Heart left ventricle (tissue), 13 donors: ENCODE data around the gene CELF4.

Experiments used
- CTCF ChIP-seq, 12 donors: fragments of 200-600 bp; sonication (generic) in 4 of 12; IDR thresholded peaks; one replicate each; pipeline versions ENCODE4 v1.5.0 to v1.8.0; 2018 to 2022; ENCODE audit warnings: antibody characterized with exemption in 12 of 12, mild to moderate bottlenecking in 5 of 12
- POLR2A ChIP-seq, 2 donors: fragments of 450-650 bp; IDR thresholded peaks; one replicate each; pipeline ENCODE4 v1.6.1; 2017; ENCODE audit warnings: antibody characterized with exemption in 2 of 2, mild to moderate bottlenecking in 2 of 2, moderate library complexity in 2 of 2
- donor health status: ischemic (EF 13 %, LVEDD 7.1; RV severe dilation, severe dysfunction).
- donor health status: DM: no; HTN: yes; CAD: no.
- donor health status: DM: no; HTN: no; CAD: no.
- donor health status: ischemic (EF 25% LVEDD 6.9; RV normal size, moderate dysfunction).
- donor health status: ischemic (EF 25% LVEDD 5.7; RV mildly dilated, moderate dysfunction).
- donor health status: ischemic (EF 35%, LVEDD 5.7; RV mildly dilated, moderate dysfunction).
- donor health status: nonischemic (EF 11% LVEDD 7.7; RV severe dilation, severe dysfunction).
- donor health status: DM: yes; HTN: yes; CAD: no.
- donor health status: PGD.
- donor health status: ischemic (EF 29% LVEDD 5.4; RV normal size, mild dysfunction).
- donor health status: nonischemic (EF 23%, LVEDD 6.1; RV moderate dilation, normal function).

GRCh38 chr18:37314534-37314933, 251.1 kb downstream of the CELF4 start:
- no peak for TF ChIP-seq POLR2A (IDR thresholded peaks at IDR 0.05)
- TF ChIP-seq CTCF (IDR thresholded peaks at IDR 0.05) = no peak
